Measurements from ENCODE around the gene ATP8B4.

DNA sequence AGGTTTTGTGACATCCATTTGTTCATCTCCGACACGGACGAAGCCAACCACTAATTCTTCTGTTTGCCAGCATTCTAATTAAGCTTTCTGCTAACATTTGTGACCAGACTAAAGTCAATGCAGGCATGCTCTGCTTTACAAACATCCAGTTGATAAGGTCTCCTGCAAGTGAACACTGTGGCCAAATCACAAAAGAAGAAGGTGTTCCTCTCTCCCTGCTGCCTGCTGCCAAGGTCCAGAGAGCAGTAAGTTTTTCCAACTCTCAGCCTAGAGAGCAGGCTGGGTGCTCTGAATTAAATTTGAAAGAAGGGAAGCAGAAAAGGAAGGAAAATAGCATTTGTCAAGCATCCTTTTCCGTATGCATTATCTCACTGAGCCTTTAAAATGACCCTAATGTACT, 133.6 kb downstream of the ATP8B4 start:
- TF ChIP-seq EZH2 (IDR thresholded peaks at IDR 0.05; ENCODE audit: low read depth), result no peak
- TF ChIP-seq, protein P1, sequence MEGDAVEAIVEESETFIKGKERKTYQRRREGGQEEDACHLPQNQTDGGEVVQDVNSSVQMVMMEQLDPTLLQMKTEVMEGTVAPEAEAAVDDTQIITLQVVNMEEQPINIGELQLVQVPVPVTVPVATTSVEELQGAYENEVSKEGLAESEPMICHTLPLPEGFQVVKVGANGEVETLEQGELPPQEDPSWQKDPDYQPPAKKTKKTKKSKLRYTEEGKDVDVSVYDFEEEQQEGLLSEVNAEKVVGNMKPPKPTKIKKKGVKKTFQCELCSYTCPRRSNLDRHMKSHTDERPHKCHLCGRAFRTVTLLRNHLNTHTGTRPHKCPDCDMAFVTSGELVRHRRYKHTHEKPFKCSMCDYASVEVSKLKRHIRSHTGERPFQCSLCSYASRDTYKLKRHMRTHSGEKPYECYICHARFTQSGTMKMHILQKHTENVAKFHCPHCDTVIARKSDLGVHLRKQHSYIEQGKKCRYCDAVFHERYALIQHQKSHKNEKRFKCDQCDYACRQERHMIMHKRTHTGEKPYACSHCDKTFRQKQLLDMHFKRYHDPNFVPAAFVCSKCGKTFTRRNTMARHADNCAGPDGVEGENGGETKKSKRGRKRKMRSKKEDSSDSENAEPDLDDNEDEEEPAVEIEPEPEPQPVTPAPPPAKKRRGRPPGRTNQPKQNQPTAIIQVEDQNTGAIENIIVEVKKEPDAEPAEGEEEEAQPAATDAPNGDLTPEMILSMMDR (conservative IDR thresholded peaks at IDR 0.05), result no peak
